Endodermal cell (in vitro differentiated cells): Measurements from ENCODE around the gene VDR. TPM values are rescaled to one million over a fixed set of nuclear protein-coding genes. Genes with fewer than 3 reads are reported as not detected.
A peak's percentile ranks its signal among the peaks of the same experiment; 100 is the strongest.

Experiments used
- DNase-seq: peaks from one replicate; pipeline ENCODE4 v3.0.0-alpha.2; 2017
- H3K27ac ChIP-seq: 2 replicates; pipeline ENCODE4 v1.5.1; 2013; ENCODE audit warnings: mild to moderate bottlenecking, low read depth, low read length, moderate library complexity
- H3K27me3 ChIP-seq: 2 replicates; pipeline ENCODE4 v1.6.1; 2013; ENCODE audit warnings: mild to moderate bottlenecking, low read length, moderate library complexity; ENCODE audit not compliant: insufficient read depth, control insufficient read depth, poor library complexity, severe bottlenecking
- H3K36me3 ChIP-seq: 2 replicates; pipeline ENCODE4 v1.7.0; 2013; ENCODE audit warnings: mild to moderate bottlenecking, low read length, moderate library complexity; ENCODE audit not compliant: control insufficient read depth, insufficient read depth
- H3K4me1 ChIP-seq: one replicate; pipeline ENCODE4 v1.7.0; 2013; ENCODE audit warnings: low read length; ENCODE audit not compliant: control insufficient read depth, insufficient read depth
- H3K4me3 ChIP-seq: 2 replicates; pipeline ENCODE4 v1.5.1; 2013; ENCODE audit warnings: mild to moderate bottlenecking, low read length, moderate library complexity
- H3K9ac ChIP-seq: 2 replicates; pipeline ENCODE4 v1.6.1; 2013; ENCODE audit warnings: mild to moderate bottlenecking, low read length, moderate library complexity; ENCODE audit not compliant: poor library complexity, severe bottlenecking; ENCODE audit errors: extremely low read depth
- H3K9me3 ChIP-seq: 2 replicates; pipeline ENCODE4 v1.6.1; 2013; ENCODE audit warnings: mild to moderate bottlenecking, low read length, moderate library complexity; ENCODE audit not compliant: control insufficient read depth
- H3K27ac Mint-ChIP-seq: 2 replicates; pipeline ENCODE4 v1.8.0; 2020; ENCODE audit warnings: mixed read lengths
- H3K27me3 Mint-ChIP-seq: 2 replicates; pipeline ENCODE4 v1.8.0; 2021; ENCODE audit warnings: mild to moderate bottlenecking, mixed read lengths; ENCODE audit not compliant: insufficient read depth
- H3K36me3 Mint-ChIP-seq: 2 replicates; pipeline ENCODE4 v1.8.0; 2020; ENCODE audit warnings: low read depth, mixed read lengths
- H3K4me1 Mint-ChIP-seq: 2 replicates; pipeline ENCODE4 v1.8.0; 2020; ENCODE audit warnings: mixed read lengths
- H3K4me3 Mint-ChIP-seq: 2 replicates; pipeline ENCODE4 v1.8.0; 2020; ENCODE audit warnings: mild to moderate bottlenecking, moderate library complexity, mixed read lengths
- H3K9me3 Mint-ChIP-seq: 2 replicates; pipeline ENCODE4 v1.8.0; 2020; ENCODE audit warnings: mild to moderate bottlenecking, mixed read lengths
- WGBS, 2 experiments: methylation state at CpG; one replicate each; pipeline versions ENCODE4 v1.1.5 to v1.1.7; 2013; ENCODE audit warnings: missing lambda C conversion rate in 2 of 2, mixed read lengths in 1 of 2; ENCODE audit not compliant: insufficient coverage in 1 of 2, insufficient read length in 1 of 2; 5-methylcytosine and 5-hydroxymethylcytosine counted together
- total RNA-seq, 2 donors: library from RNA; stranded (reverse); fragmentation: NEBNext Ultra II Directional in 1 of 2; extraction: Animal tissue kit (Norgen Biotek cat#: 25700) in 1 of 2; gene quantifications; 2 replicates in 1 of 2; 3 replicates in 1 of 2; pipeline ENCODE4 v1.2.1, GENCODE V29; 2021
- TF ChIP-seq, protein P1 (sequence below): fragments of 200-600 bp; sonication (generic); conservative IDR thresholded peaks from 2 replicates; pipeline ENCODE4 v1.5.0; 2021; ENCODE audit warnings: antibody characterized with exemption, mild to moderate bottlenecking

The VDR gene
- total RNA-seq, 2 donors from 2014 or later: 0.04 TPM; not detected in 1

DNA sequence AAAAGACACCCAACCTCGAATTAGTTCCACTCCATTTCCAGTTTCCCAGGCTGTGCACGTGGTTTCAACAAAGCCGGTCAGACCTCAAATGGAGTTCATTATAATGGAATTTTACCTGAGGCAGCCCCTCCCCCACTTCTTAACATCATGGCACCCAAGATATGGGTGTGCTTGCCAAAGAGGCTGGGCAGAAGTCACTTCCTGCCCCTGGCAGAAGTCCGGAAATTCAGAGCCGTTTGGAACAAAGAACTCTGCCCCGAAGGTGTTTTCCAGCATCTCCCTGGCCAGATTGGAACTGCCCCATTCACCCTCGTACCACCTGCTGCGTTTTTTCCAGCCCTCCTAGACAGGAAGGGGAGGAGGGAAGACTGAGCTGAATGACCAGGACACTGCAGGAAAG, 8.2 kb downstream of the VDR start:
- H3K9ac ChIP-seq: no peak overlapping the region
- Mint-ChIP-seq H3K27me3 (peaks cover 81% of the 10 kb centered on the region), H3K27ac (no peak overlapping the region), H3K4me3 (no peak overlapping the region), H3K9me3 (no peaks in the 10 kb centered on the region), H3K4me1 (no peaks in the 10 kb centered on the region), H3K36me3 (no peaks in the 10 kb centered on the region)
- H3K27ac ChIP-seq: no peak overlapping the region
- 68 to 74% methylated on average over 7 to 8 of the region's 8 CpGs for WGBS, 2 experiments
- H3K4me1 ChIP-seq: no peaks in the 10 kb centered on the region
- TF ChIP-seq, protein P1, sequence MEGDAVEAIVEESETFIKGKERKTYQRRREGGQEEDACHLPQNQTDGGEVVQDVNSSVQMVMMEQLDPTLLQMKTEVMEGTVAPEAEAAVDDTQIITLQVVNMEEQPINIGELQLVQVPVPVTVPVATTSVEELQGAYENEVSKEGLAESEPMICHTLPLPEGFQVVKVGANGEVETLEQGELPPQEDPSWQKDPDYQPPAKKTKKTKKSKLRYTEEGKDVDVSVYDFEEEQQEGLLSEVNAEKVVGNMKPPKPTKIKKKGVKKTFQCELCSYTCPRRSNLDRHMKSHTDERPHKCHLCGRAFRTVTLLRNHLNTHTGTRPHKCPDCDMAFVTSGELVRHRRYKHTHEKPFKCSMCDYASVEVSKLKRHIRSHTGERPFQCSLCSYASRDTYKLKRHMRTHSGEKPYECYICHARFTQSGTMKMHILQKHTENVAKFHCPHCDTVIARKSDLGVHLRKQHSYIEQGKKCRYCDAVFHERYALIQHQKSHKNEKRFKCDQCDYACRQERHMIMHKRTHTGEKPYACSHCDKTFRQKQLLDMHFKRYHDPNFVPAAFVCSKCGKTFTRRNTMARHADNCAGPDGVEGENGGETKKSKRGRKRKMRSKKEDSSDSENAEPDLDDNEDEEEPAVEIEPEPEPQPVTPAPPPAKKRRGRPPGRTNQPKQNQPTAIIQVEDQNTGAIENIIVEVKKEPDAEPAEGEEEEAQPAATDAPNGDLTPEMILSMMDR: no peak
- H3K36me3 ChIP-seq: no peaks in the 10 kb centered on the region
- no peaks in the 10 kb centered on the region for H3K9me3 ChIP-seq
- H3K27me3 ChIP-seq: peaks cover 53% of the 10 kb centered on the region
- peak; percentile 43 for DNase-seq
- H3K4me3 ChIP-seq: no peak overlapping the region

DNA sequence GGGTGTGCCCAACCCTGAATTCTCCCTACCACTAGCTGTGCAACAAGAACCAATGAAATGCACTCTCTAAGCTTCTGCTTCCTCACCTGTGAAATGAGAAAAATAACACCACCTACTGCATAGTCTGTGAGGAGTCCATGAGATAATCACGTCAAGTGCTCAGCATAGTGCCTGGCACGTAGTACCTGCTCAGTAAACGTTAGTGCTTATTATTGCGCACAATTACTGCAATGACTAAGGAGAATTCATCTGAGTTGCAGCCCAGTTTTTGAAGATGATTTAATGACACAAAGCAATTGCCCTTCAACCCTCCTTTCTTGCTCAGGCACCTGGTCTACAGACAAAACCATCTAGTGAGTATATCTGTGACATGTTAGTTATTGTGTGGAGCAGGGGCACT, 8.8 kb downstream of the VDR start:
- H3K9me3 Mint-ChIP-seq: no peaks in the 10 kb centered on the region
- DNase-seq: no peak
- H3K4me1 ChIP-seq: no peaks in the 10 kb centered on the region
- H3K36me3 ChIP-seq: no peaks in the 10 kb centered on the region
- no peak overlapping the region for H3K27ac ChIP-seq
- no peaks in the 10 kb centered on the region for H3K36me3 Mint-ChIP-seq
- peaks cover 47% of the 10 kb centered on the region for H3K27me3 ChIP-seq
- WGBS, 2 experiments: 91 to 94% methylated on average over 4 of the region's 4 CpGs
- peaks cover 76% of the 10 kb centered on the region for H3K27me3 Mint-ChIP-seq
- no peak overlapping the region for H3K27ac Mint-ChIP-seq
- no peaks in the 10 kb centered on the region for H3K4me1 Mint-ChIP-seq
- no peak overlapping the region for H3K9ac ChIP-seq
- H3K4me3 Mint-ChIP-seq: no peak overlapping the region
- TF ChIP-seq, protein P1: no peak
- no peak overlapping the region for H3K4me3 ChIP-seq
- H3K9me3 ChIP-seq: no peaks in the 10 kb centered on the region

DNA sequence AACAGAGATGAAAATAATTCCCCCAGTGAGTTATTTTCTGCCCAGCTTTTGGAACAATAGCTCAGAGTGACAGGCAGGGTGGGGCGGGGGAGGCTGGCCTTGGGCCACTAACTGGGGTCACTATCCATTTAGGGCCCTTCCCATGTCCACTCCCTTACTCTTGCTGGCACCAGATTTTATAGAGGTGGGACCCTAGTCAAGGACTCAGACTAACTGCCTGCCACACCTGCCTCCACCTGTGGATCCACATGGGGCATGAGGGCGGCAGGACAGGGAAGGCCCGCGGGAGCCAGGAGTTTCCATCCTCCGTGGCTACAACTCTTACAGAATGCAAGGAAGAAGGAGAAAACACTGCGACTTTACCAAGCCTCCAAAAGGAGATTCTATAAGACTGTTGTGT, 10.1 kb downstream of the VDR start:
- DNase-seq: peak; percentile 33
- Mint-ChIP-seq H3K4me3 (no peak overlapping the region), H3K9me3 (no peaks in the 10 kb centered on the region), H3K4me1 (no peaks in the 10 kb centered on the region), H3K27me3 (peaks cover 64% of the 10 kb centered on the region), H3K36me3 (no peaks in the 10 kb centered on the region), H3K27ac (no peak overlapping the region)
- TF ChIP-seq, protein P1: no peak
- WGBS, 2 experiments: 86 to 88% methylated on average over 4 to 6 of the region's 6 CpGs
- H3K27me3 ChIP-seq: peaks cover 34% of the 10 kb centered on the region
- no peak overlapping the region for H3K4me3 ChIP-seq
- no peaks in the 10 kb centered on the region for H3K4me1 ChIP-seq
- H3K9ac ChIP-seq: no peak overlapping the region
- H3K9me3 ChIP-seq: no peaks in the 10 kb centered on the region
- no peak overlapping the region for H3K27ac ChIP-seq
- no peaks in the 10 kb centered on the region for H3K36me3 ChIP-seq
